ENCODE results near the gene VSTM2B.

Gene VSTM2B

GRCh38 chr19:29516358-29516725 lies 9.5 kb upstream of the VSTM2B start:
- DNase-seq (ENCODE audit: low read depth): no peak

GRCh38 chr19:29516821-29517395 lies 8.9 kb upstream of the VSTM2B start:
- DNase-seq (ENCODE audit: low read depth): no peak

GRCh38 chr19:29517412-29517811 lies 8.4 kb upstream of the VSTM2B start:
- DNase-seq (ENCODE audit: low read depth): no peak

- DNase-seq (ENCODE audit: low read depth): no peak
Measured at GRCh38 chr19:29517946-29518345, 7.8 kb upstream of the VSTM2B start.

- DNase-seq (ENCODE audit: low read depth): no peak
Measured at GRCh38 chr19:29519146-29519545, 6.6 kb upstream of the VSTM2B start.

- no peak for DNase-seq (ENCODE audit: low read depth)
Measured at GRCh38 chr19:29519931-29520330, 5.9 kb upstream of the VSTM2B start.

- no peak for DNase-seq (ENCODE audit: low read depth)
Measured at GRCh38 chr19:29520390-29520789, 5.4 kb upstream of the VSTM2B start.

GRCh38 chr19:29521291-29522075 lies 4.3 kb upstream of the VSTM2B start:
- DNase-seq (ENCODE audit: low read depth): no peak

GRCh38 chr19:29523568-29523967 lies 2.2 kb upstream of the VSTM2B start:
- no peak for DNase-seq (ENCODE audit: low read depth)

- DNase-seq (ENCODE audit: low read depth): no peak
Measured at GRCh38 chr19:29524201-29524911, 1.4 kb upstream of the VSTM2B start.

- no peak for DNase-seq (ENCODE audit: low read depth)
Measured at GRCh38 chr19:29524912-29525831, 622 bp upstream of the VSTM2B start.

GRCh38 chr19:29526730-29527499 lies 1.1 kb downstream of the VSTM2B start:
- DNase-seq (ENCODE audit: low read depth): no peak

GRCh38 chr19:29527500-29528328 lies 1.9 kb downstream of the VSTM2B start:
- no peak for DNase-seq (ENCODE audit: low read depth)

- DNase-seq (ENCODE audit: low read depth): peak; percentile 27
Measured at GRCh38 chr19:29528350-29528945, 2.7 kb downstream of the VSTM2B start.

- DNase-seq (ENCODE audit: low read depth): no peak
Measured at GRCh38 chr19:29528946-29529645, 3.3 kb downstream of the VSTM2B start.

GRCh38 chr19:29529646-29530539 lies 4.1 kb downstream of the VSTM2B start:
- no peak for DNase-seq (ENCODE audit: low read depth)

- no peak for DNase-seq (ENCODE audit: low read depth)
Measured at GRCh38 chr19:29530540-29531457, 5.0 kb downstream of the VSTM2B start.
